Activated naive CD4-positive, alpha-beta T cell treated with anti-CD3 and anti-CD28 coated beads, Interleukin-2, amount 50 U/mL, for 16 hours (primary cell): ENCODE data around the gene HIVEP3.

Source experiments
- DNase-seq: peaks from one replicate; pipeline ENCODE4 v3.0.0-alpha.2; 2020

The HIVEP3 gene

DNA sequence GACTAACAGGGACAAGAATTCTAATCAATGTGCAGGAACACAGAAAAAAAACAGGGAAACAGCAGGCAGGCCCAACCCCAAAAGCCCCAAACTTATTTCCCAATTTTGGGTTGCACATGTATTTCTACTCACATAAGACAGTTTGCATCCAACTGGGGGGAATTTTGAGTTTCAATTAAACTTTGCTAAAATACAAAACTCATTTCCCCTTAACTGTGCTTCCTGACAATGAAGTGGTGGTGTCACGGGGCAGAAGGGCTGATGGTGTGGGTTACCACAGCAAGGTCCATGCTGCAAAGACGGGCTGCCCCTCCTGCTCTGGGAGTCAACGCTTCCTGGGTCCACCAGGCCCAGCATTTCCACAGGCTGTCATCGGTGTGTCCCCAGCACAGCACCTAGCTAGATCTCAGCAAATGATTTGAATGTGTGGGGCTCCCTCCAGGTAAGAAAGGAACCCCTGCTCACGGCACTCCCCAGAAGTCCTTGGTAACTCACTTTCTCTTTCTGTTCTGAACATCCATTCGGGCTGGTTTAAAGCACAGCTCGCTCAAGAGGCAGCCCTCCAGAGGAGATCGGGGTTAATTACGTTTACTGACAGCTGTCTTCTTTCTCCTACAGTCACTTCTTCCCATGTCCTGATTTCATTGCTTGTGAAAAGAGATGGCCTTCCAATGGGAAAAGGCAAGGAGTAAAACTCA is 27.4 kb downstream of the HIVEP3 start:
- peak; percentile 62 for DNase-seq

DNA sequence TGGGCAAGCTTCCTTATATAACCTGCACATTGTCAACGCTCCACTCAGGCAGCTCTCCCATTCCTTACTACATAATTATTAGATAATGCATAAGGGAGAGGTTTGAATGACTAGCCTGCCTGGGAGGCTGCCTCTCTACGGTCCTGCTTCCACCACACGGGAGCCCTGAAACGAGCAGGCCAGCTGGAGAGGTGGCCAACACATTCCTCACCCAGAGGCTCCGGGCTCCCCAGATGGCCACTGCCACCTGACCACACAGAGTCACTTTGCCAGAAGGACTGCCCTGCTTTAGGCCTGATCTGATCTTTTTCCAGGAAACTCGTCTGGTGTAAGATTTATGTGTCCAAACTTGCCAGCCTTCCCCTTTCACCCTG is 27.9 kb downstream of the HIVEP3 start:
- DNase-seq, result no peak

DNA sequence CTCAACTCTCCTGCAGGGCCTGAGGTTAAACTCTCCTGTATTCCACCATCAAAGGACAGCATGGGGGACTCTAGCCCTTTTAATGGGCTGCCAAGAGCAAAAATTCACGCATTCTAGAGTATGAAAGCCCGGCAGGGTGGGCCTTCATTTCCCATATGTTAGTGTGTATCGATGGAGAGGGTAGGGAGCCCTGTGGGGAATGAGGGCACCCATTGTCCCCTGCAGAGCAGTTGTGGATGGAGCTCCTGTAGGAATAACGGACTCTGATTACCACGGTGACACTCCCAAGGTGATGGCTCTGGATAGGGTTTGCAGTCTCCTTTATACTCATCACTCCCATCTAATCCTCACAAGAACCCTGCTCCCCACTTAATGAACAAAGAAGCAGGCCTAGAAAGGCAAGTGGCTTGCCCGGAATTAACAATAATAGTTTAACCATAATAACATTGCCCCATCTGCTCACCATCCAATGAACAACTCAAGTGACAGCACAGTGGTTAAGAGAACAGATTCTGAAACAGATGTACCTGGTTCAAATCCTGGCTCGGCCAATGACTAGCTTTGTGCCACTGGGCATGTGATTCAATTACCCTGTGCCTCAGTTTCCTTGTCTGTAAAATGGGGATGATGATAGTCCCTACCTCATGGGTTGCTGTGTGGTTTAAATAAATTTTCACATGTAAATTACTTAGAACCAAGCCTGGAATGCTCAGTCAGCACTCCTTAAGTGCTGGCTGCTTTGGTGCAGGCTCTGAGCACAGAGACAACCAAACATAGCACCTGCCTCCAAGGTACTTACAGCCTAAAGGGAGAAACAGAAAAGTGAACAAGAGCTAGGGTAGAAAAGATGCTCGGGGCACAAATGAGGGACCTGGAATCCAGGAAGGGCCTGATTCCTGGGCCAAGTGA is 29.0 kb downstream of the HIVEP3 start:
- no peak for DNase-seq

GRCh38 chr1:41888756-41889155 is 30.0 kb downstream of the HIVEP3 start:
- DNase-seq, result no peak

DNA sequence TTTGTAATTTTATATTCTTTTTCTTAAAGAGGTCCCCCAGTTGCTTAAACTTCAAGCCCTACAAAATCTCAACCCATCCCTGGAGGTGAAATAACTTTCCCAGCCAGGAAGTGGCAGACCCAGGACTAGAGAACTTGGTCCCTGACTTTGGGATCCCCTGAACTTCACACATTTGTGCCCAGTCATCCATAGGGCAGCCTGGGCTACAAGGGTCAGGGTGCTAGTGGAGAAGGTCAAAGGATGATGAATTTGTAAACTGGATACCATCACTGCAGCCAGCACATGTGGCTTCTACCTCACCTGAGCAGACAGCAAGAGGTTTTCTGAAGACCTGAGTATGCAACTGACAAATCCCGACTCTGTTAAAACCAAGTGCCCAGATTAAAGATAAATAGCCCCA is 31.4 kb downstream of the HIVEP3 start:
- no peak for DNase-seq

GRCh38 chr1:41884256-41885230 is 34.2 kb downstream of the HIVEP3 start:
- DNase-seq, result no peak

- DNase-seq, result no peak
Measured at GRCh38 chr1:41883507-41883906, 35.2 kb downstream of the HIVEP3 start.

DNA sequence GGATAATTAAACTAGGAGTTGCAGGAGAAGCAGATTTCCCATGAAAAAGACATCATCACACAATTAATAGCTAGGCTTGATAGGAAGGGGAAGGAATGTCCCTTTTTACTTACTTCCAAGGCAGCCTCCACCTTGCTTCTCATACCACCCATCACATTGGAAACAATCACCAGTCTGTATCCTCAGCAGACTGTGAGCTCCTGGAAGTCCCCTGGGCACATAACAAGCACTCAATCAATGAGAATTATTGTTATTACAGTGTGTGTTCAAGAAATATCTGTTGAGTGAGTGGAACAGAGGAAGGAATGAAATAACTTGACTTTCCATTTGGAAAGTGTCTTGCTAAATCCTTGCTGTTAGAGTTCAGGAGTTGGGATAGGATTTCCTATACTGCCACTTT is 36.2 kb downstream of the HIVEP3 start:
- no peak for DNase-seq

DNA sequence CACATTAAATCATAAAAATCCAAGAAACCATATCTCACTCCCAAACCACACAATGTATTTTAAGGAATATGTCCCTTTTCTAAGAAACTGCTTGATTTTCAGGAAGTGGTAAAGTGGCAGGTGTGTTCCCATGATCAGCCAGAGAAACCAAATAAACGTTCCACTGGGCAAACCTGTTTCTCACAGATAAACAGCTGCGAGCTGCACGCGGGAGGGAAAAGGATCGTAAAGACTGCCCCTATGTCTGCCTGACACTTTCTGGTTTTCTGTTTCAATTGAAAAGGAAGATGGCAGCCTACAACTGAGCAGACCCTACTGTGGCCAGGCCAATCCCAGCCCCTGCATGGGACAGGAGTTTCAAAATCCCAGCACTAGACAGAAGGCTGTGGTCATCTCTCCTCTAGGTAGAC is 36.6 kb downstream of the HIVEP3 start:
- no peak for DNase-seq

DNA sequence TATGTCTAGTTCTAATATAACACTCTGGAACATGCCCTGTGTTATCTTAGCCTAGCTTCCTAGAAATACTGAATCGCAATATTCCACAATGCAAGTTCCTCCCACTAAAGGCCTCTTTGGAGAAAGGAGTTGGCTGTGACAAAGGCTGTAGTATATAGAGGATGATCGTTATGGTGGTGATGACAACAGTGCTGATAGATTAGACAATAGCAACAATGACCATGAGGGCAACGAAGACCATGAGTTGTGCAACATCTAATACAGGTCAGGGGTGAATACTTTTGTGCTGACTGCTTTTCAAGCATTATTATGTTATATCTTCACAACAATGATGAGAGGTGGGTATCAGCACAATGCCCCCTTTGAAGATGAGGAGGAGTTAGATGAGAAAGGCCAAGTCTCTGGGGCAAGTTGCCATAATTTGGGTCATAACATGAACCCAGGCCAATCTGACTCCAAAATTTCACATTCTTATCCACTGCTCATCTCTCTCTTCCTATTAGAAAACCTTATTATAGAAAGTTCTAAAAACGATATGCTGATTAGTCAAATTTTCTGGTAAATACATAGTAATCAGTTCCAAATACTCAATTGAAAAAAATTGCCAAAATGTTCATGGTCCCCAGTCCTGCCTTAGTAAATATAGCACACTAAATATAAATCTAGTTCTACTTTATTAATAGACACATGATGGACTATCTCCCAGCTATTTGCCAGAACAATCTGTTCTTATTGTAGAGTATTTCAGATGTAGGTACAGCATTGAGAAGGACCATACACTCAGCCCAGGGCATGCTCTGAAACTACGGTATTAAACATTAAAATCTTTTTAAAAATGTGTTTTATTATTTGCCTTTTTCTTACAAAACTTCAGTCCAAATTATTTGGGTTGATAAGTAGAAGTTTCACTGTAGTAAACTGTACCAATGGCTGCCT is 37.5 kb downstream of the HIVEP3 start:
- no peak for DNase-seq

DNA sequence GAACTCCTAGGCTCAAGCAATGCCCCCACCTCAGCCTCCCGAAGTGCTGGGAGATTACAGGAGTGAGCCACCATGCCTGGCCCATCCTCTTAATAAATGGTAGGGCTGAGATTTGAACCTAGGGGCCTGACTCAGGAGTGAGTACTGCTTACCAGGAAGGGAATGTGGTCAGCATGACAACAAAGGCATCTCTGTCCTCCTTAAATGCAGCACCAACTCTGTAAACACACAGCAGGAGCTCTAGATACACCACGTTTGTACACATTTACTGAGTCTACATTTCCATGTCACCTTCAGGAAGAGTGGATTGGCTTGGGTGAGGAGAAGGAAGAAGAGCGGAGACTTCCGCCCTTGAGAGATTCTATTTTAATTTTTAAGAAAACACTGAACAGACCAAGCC is 38.5 kb downstream of the HIVEP3 start:
- DNase-seq, result no peak

- DNase-seq, result no peak
Measured at GRCh38 chr1:41879617-41880016, 39.1 kb downstream of the HIVEP3 start.

DNA sequence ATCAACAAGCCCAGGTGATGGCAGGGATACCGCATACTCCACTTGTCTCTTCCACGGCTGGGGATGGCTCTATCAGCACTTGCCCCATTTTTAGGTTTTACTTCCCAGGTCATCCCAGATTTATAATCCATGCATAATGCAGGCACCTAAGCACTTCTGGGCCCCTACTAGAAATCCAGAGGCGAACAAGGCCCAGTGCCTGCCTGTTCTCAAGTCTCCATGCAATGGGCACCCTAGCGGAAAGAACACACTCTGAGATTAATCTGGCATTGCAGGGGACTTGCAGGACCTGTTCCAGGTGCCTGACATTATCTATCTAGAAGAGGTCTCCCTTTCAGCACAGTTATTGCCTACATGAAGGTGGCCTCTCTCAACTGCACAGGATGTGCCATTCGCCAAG is 39.8 kb downstream of the HIVEP3 start:
- DNase-seq, result no peak

GRCh38 chr1:41878495-41878894 is 40.2 kb downstream of the HIVEP3 start:
- DNase-seq, result no peak

DNA sequence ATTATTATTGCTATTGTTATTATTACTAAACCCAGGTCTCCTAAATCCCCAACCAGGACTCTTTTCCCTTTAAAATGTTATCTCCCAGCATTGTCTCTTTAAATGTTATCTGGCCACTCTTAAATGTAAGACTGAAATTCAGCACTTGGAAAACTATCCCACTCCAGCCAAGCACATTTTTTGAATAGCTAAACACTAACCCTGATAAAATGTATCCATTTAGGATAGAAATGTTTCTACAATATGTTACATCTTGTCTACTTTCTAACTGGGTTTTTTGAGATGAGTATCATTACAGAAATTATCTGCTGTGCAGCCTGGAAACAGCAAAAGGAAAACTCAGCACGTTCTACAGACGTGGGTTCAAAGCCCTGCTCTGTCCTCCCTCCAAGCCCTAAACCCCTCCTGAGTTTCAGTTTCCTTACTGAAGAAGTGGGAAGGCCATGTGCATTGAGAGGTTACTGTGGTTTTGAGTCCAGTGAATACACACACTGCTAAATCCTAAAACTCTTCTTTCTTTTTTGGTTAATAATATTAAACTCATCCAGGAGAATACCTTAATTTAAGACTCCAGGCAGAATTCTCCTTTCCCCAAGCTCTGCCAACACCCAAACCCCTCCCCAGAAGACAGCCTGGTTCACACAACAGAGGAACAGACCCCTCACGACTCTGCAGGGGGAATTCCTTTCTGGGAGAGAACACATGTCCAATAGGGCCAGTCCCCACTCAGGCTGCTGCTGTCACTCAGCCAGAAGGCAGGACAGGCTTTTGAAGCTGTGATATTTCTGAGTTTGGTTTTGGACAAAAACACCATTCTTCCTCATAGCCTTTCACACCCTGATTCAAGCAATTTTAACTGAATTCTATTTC is 41.9 kb downstream of the HIVEP3 start:
- DNase-seq, result no peak

DNA sequence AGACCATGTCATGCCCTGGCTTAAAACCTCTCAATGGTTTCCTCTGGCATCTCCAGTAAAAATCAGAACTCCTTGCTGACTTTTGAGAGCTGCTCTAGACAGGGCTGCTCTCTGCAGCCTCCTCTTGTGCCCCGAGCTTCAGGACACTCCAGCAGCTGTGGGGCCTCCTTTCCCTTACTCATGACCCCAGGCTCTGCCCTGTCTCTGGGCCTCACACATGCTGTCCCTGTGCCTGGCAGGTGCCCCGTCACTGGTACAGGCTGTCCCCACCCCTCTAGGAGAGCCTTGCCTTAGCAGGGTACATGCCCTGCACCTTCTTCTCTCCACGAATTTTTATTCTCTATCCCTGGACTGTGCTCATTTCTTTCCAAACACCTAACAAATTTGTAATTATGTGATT is 43.2 kb downstream of the HIVEP3 start:
- DNase-seq, result no peak

DNA sequence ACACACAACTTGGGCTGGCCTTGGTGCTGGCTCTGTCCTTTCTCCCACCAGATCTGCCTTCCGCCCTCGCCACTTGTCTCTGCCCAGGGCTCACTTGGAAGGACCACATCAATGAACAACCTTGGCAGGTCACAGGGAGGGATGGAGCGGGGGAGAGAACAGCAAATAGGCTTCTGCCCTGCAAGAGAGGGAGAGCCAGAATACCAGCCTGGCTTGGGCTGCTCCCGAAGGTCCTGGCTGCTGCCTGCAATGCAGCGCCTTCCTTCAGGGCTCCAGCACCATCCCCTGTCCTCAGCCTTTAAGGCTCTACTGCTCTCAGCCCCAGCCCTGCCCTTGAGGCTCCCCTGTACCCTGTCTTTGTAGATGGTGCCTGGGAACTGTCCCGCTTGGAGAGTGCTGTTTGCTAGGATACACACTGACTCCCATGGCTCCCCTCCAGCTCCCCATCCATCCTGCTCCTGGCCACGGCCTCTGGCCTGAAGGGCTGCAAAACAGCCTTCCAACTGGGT is 43.8 kb downstream of the HIVEP3 start:
- no peak for DNase-seq

DNA sequence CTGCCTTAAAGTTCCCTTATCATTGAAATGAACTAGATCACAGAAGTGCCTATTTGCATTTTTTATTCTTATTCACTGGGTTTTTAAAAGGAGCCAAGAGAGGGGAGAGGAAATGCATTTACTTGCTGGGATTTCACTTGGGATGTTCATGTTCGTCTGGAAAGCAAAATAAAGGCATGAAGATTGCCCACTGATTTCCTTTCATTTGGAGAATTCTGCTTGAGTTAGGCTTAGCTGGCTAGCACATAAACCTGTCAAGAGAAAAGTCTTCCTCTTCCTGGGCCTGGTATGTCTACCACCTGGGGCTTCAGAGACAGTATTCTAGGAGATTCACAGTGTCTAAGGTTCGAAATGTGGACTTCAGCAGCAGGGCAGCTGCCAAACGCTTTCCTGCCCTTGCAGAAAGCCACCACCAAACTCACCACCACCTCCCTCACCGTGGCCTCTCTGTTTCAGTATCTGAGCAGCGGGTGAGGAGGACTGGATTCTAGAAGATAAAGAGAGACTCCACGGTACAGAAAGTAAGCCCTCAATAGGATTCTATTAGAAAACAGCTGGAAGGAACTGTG is 44.5 kb downstream of the HIVEP3 start:
- no peak for DNase-seq

- DNase-seq, result no peak
Measured at GRCh38 chr1:41872074-41872473, 46.6 kb downstream of the HIVEP3 start.

GRCh38 chr1:41870076-41870562 is 48.6 kb downstream of the HIVEP3 start:
- DNase-seq, result no peak
